Trophoblast cell (in vitro differentiated cells and primary cell): ENCODE data around the gene ADARB2.
A peak's percentile ranks its signal among the peaks of the same experiment; 100 is the strongest.

Source experiments
- DNase-seq, 2 donors: peaks; one replicate each; pipeline ENCODE4 v3.0.0-alpha.2; 2016
- H2AFZ ChIP-seq: 2 replicates; pipeline ENCODE4 v1.6.1; 2013; ENCODE audit warnings: low read length, moderate library complexity, mild to moderate bottlenecking; ENCODE audit not compliant: insufficient read depth, poor library complexity
- H2AK5ac ChIP-seq: 2 replicates; pipeline ENCODE4 v1.6.1; 2013; ENCODE audit warnings: mild to moderate bottlenecking, low read length
- H2BK120ac ChIP-seq: 2 replicates; pipeline ENCODE4 v1.6.1; 2013; ENCODE audit warnings: low read length, mild to moderate bottlenecking, moderate library complexity; ENCODE audit not compliant: insufficient read depth, poor library complexity
- H2BK12ac ChIP-seq: 2 replicates; pipeline ENCODE4 v1.6.1; 2013; ENCODE audit warnings: mild to moderate bottlenecking, low read length, moderate library complexity
- H2BK5ac ChIP-seq: 2 replicates; pipeline ENCODE4 v1.6.1; 2013; ENCODE audit warnings: low read length, low read depth, moderate library complexity, mild to moderate bottlenecking; ENCODE audit not compliant: poor library complexity
- H3K14ac ChIP-seq: 2 replicates; pipeline ENCODE4 v1.6.1; 2013; ENCODE audit warnings: mild to moderate bottlenecking, low read length
- H3K18ac ChIP-seq: 2 replicates; pipeline ENCODE4 v1.6.1; 2013; ENCODE audit warnings: mild to moderate bottlenecking, low read length
- H3K23ac ChIP-seq: 2 replicates; pipeline ENCODE4 v1.6.1; 2013; ENCODE audit warnings: low read length
- H3K27ac ChIP-seq: 2 replicates; pipeline ENCODE4 v1.5.1; 2013; ENCODE audit warnings: low read depth, mild to moderate bottlenecking, inconsistent platforms, low read length, moderate library complexity
- H3K27me3 ChIP-seq: 2 replicates; pipeline ENCODE4 v1.6.1; 2013; ENCODE audit warnings: inconsistent platforms, mild to moderate bottlenecking, low read length, moderate library complexity; ENCODE audit not compliant: insufficient read depth
- H3K36me3 ChIP-seq, 2 experiments: 1 replicate in 1 of 2; 2 replicates in 1 of 2; pipeline ENCODE4 v1.6.1; 2013; ENCODE audit warnings: low read length in 2 of 2, mild to moderate bottlenecking in 2 of 2, moderate library complexity in 1 of 2; ENCODE audit not compliant: insufficient read depth in 2 of 2, control insufficient read depth in 1 of 2
- H3K4ac ChIP-seq: 2 replicates; pipeline ENCODE4 v1.6.1; 2013; ENCODE audit warnings: low read depth, mild to moderate bottlenecking, low read length, moderate library complexity
- H3K4me1 ChIP-seq, 2 experiments: 1 replicate in 1 of 2; 2 replicates in 1 of 2; pipeline ENCODE4 v1.6.1; 2013; ENCODE audit warnings: low read length in 2 of 2, mild to moderate bottlenecking in 2 of 2, moderate library complexity in 1 of 2; ENCODE audit not compliant: insufficient read depth in 2 of 2, control insufficient read depth in 1 of 2
- H3K4me2 ChIP-seq: 2 replicates; pipeline ENCODE4 v1.6.1; 2013; ENCODE audit warnings: inconsistent platforms, mild to moderate bottlenecking, low read length, moderate library complexity
- H3K4me3 ChIP-seq: 2 replicates; pipeline ENCODE4 v1.5.1; 2013; ENCODE audit warnings: mild to moderate bottlenecking, low read depth, low read length, inconsistent platforms
- H3K79me1 ChIP-seq: one replicate; pipeline ENCODE4 v1.6.1; 2013; ENCODE audit warnings: low read length
- H3K79me2 ChIP-seq: 2 replicates; pipeline ENCODE4 v1.6.1; 2013; ENCODE audit warnings: low read length, mild to moderate bottlenecking; ENCODE audit not compliant: control insufficient read depth, insufficient read depth, poor library complexity
- H3K9ac ChIP-seq: 2 replicates; pipeline ENCODE4 v1.6.1; 2013; ENCODE audit warnings: mild to moderate bottlenecking, low read length
- H3K9me3 ChIP-seq: 2 replicates; pipeline ENCODE4 v1.6.1; 2013; ENCODE audit warnings: low read depth, mild to moderate bottlenecking, control low read depth, inconsistent platforms, low read length; ENCODE audit not compliant: insufficient read depth
- H4K12ac ChIP-seq: 2 replicates; pipeline ENCODE4 v1.6.1; 2013; ENCODE audit warnings: low read depth, mild to moderate bottlenecking, low read length, moderate library complexity
- H4K8ac ChIP-seq: 2 replicates; pipeline ENCODE4 v1.6.1; 2013; ENCODE audit warnings: low read depth, mild to moderate bottlenecking, low read length, moderate library complexity
- H4K91ac ChIP-seq: one replicate; pipeline ENCODE4 v1.6.1; 2013; ENCODE audit warnings: low read depth, mild to moderate bottlenecking, low read length, moderate library complexity
- WGBS: extraction: QIAGEN DNeasy Blood & Tissue Kit; methylation state at CpG from one replicate; pipeline ENCODE4 v1.1.7; 2013; ENCODE audit warnings: missing lambda C conversion rate; ENCODE audit not compliant: insufficient read length, insufficient coverage; ENCODE audit errors: extremely low coverage; 5-methylcytosine and 5-hydroxymethylcytosine counted together

ADARB2 gene

DNA sequence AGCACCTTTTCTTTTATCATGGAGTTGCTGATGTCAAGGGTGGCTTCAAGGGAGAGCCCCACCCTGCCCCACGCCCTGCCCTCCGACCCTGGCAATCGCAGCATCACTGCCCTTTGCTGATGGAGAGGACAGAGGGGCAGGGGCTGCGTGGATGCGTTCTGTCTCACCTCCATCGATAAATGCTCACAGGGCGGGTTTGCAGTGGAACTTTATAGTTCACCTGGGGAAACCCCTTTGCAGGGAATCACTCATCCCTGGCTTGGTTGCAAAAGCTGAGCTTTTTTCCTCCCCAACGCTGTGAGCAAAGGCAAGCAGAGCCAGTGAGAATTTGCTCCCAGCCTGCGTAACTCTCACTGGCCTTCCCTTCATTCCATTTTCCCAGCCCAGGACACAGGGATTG, 504.3 kb downstream of the ADARB2 start:
- no peak for DNase-seq
- Histone ChIP-seq H3K79me2 (no peaks in the 10 kb centered on the region), H3K4me1 (no peaks in the 10 kb centered on the region), H3K36me3 (no peaks in the 10 kb centered on the region), H2BK5ac (no peak overlapping the region), H3K79me1 (no peaks in the 10 kb centered on the region), H3K14ac (no peak overlapping the region), H3K23ac (no peak overlapping the region), H3K18ac (no peak overlapping the region), H4K8ac (no peak overlapping the region), H3K27ac (no peak overlapping the region), H3K9me3 (peaks cover 8% of the 10 kb centered on the region), H3K4me2 (no peak overlapping the region), H2AK5ac (no peak overlapping the region), H2BK120ac (no peak overlapping the region), H4K91ac (no peak overlapping the region), H2BK12ac (no peak overlapping the region), H3K27me3 (no peaks in the 10 kb centered on the region), H3K4me3 (no peak overlapping the region), H2AFZ (no peak overlapping the region), H4K12ac (no peak overlapping the region), H3K4ac (no peak overlapping the region), H3K9ac (no peak overlapping the region)
- no CpG with 5 or more reads among the region's 9 CpGs for WGBS

DNA sequence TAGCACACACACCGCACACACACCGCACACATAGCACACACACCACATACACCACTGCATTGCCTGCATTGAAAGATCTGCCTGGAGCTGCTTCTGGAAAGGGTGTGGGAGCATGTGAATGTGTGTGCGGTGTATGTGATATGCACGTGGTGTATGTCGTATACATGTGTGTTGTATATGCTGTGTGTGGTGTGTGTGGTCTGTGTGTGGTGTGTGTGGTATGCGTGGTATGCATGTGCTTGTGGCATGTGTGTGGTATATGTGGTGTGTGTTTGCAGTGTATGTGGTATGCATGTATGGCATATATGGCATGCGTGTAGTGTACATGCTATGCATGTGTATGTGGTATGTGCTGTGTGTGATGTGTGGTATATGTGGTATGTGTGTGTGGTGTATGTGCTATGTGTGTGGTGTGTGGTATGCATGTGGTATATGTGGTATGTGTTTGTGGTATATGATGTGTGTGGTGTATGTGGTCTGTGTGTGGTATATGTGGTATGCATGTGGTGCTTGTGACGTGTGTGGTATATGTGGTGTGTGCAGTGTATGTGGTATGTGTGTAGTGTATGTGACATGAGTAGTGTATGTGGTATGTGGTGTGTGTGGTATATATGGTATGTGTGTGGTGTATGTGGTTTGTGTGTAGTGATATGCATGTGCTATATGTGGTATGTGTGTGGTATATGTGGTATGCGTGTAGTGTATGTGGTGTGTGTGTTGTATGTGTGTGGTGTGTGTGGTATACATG, 505.0 kb downstream of the ADARB2 start:
- Histone ChIP-seq H2AK5ac (no peak overlapping the region), H2BK5ac (no peak overlapping the region), H3K4me1 (no peaks in the 10 kb centered on the region), H3K36me3 (no peaks in the 10 kb centered on the region), H4K12ac (no peak overlapping the region), H3K79me2 (no peaks in the 10 kb centered on the region), H4K91ac (no peak overlapping the region), H3K27ac (no peak overlapping the region), H3K23ac (peak overlapping the region; percentile 66), H3K4me3 (peak overlapping the region; percentile 32), H3K4me2 (no peak overlapping the region), H2AFZ (no peak overlapping the region), H3K9me3 (peaks cover 8% of the 10 kb centered on the region), H3K9ac (no peak overlapping the region), H3K14ac (no peak overlapping the region), H3K27me3 (no peaks in the 10 kb centered on the region), H2BK12ac (no peak overlapping the region), H3K4ac (no peak overlapping the region), H2BK120ac (no peak overlapping the region), H3K79me1 (no peaks in the 10 kb centered on the region), H4K8ac (no peak overlapping the region), H3K18ac (no peak overlapping the region)
- 100% methylated on average over 1 of the region's 9 CpGs for WGBS
- DNase-seq: no peak

DNA sequence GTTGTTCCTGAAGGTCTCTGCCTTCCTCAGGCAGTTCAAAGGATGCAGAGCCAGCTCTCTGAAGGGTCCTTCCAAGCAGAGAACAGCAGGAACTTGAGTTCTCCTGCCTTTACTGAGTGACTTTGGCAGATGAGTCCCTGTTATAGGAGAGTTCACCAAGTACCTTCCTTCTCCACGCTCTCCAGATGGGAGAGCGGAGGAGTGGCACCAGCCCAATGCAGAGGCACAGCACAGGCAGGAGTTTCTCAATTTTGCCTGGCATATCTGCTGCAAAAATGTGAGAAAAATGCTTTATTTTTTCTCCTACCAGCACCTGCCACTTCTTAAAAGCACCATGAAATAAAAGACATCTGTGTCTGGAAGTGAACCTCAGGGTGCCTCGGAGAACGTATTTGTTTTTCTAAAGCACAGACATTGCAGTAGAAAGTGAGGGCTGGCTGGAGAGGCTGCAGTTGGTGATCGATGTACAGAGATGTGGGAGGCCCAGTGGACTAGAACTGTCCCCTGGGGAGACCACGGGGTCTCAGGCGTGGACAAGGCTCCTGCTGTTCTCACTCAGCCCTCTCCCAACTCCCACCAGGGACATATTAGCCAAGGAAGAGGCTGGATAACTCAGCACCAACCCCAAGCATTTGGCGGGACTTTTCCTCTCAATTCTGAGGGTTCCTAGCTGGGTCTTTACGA, 506.6 kb downstream of the ADARB2 start:
- no peaks in the 10 kb centered on the region for H3K79me2 ChIP-seq
- H4K12ac ChIP-seq: no peak overlapping the region
- no peak overlapping the region for H3K4ac ChIP-seq
- H2BK12ac ChIP-seq: no peak overlapping the region
- no CpG with 5 or more reads among the region's 9 CpGs for WGBS
- H3K18ac ChIP-seq: no peak overlapping the region
- no peak overlapping the region for H2AK5ac ChIP-seq
- no peaks in the 10 kb centered on the region for H3K36me3 ChIP-seq
- H2AFZ ChIP-seq: no peak overlapping the region
- H4K8ac ChIP-seq: no peak overlapping the region
- H3K27ac ChIP-seq: no peak overlapping the region
- no peak overlapping the region for H2BK120ac ChIP-seq
- H3K4me3 ChIP-seq: no peak overlapping the region
- no peak overlapping the region for H2BK5ac ChIP-seq
- no peaks in the 10 kb centered on the region for H3K4me1 ChIP-seq
- H4K91ac ChIP-seq: no peak overlapping the region
- no peaks in the 10 kb centered on the region for H3K79me1 ChIP-seq
- no peak overlapping the region for H3K23ac ChIP-seq
- H3K27me3 ChIP-seq: no peaks in the 10 kb centered on the region
- H3K9me3 ChIP-seq: peaks cover 8% of the 10 kb centered on the region
- H3K4me2 ChIP-seq: no peak overlapping the region
- H3K14ac ChIP-seq: no peak overlapping the region
- no peak for DNase-seq
- no peak overlapping the region for H3K9ac ChIP-seq

DNA sequence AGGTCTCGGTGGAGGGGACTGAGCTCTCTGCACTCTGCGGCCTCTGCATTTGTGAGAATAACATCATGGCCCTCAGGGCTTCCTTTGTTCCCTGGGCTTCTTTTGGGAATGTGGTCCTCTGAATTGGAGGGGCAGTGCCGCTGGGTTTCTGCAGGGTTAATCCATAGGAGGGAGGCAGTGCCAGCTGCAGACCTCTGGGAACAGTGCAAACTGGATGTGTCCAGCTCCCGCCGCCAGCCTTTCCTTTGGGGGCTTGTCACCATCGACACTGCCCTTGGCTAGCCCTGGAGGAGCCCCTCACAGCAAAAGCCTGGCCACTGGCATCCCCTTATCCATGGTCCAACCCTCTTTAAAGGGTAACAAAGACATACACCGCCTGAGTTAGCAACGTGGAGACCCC, 507.2 kb downstream of the ADARB2 start:
- WGBS: no CpG with 5 or more reads among the region's 8 CpGs
- Histone ChIP-seq H3K4ac (no peak overlapping the region), H3K27me3 (no peaks in the 10 kb centered on the region), H3K79me1 (no peaks in the 10 kb centered on the region), H3K4me1 (no peaks in the 10 kb centered on the region), H2BK120ac (no peak overlapping the region), H2AFZ (no peak overlapping the region), H3K18ac (no peak overlapping the region), H4K91ac (no peak overlapping the region), H3K14ac (no peak overlapping the region), H3K36me3 (no peaks in the 10 kb centered on the region), H3K4me3 (no peak overlapping the region), H3K4me2 (no peak overlapping the region), H2AK5ac (no peak overlapping the region), H3K79me2 (no peaks in the 10 kb centered on the region), H4K12ac (no peak overlapping the region), H2BK5ac (no peak overlapping the region), H4K8ac (no peak overlapping the region), H3K27ac (no peak overlapping the region), H3K23ac (no peak overlapping the region), H3K9ac (no peak overlapping the region), H3K9me3 (peaks cover 8% of the 10 kb centered on the region), H2BK12ac (no peak overlapping the region)
- DNase-seq: no peak
